AG09309 (cell line): Measurements from ENCODE around the gene IFRD2.

Source experiments
- DNase-seq: peaks from one replicate; pipeline ENCODE4 v3.0.0-alpha.2; 2010; ENCODE audit warnings: low read depth
- H3K4me3 ChIP-seq: 2 replicates; pipeline ENCODE4 v1.5.1; 2011; ENCODE audit warnings: mild to moderate bottlenecking, low read depth, low read length, moderate library complexity; ENCODE audit not compliant: control insufficient read depth
- TF ChIP-seq, protein P1 (sequence below): IDR thresholded peaks from 2 replicates; pipeline ENCODE4 v1.5.1; 2011; ENCODE audit warnings: mild to moderate bottlenecking, low read depth, low read length, inconsistent platforms; ENCODE audit not compliant: insufficient read depth, control insufficient read depth; ENCODE audit errors: missing control alignments

The IFRD2 gene

DNA sequence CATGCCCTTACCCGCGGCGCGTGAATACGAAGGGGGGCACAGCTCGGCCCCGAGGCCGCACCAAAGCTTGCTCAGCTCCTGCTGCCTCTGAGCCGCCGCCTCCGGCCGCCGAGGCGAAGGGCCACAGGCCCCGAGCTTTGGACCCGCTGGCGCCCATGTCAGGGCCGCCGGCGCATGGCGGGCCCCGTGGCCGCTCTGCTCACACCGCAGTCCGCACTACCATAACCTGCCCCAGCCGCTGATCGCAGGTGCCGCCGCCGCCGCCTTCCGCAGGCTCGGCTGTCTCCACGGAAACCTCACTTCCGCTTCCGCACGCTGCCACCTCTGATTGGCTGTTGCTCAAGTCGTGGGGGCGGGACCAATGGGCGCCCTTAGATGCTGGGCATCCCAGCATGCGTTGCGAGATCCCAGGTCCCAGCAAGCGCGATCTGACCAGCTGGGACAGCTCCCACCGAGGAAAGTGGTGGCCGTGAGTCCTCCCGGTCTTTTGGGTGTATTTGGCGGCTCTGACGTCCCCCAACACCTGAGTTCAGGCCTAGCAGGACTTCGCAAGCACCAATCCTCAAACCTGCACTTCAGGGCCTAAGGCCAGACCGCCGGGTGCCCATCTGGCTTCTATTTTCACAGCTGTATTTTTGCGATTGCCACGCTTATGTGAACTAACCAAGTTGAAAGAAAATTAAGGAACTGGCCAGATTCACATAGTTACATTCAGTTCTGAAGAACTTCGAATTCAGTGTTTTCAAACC is 35.9 kb upstream of the IFRD2 start, which contains the start of gene TUSC2:
TSS of gene TUSC2 (minus strand) at position 281 of the 749 bp plus-strand sequence. CDS start at position 157, 124 bp downstream.
- DNase-seq = peak; percentile 72
- TF ChIP-seq, protein P1, sequence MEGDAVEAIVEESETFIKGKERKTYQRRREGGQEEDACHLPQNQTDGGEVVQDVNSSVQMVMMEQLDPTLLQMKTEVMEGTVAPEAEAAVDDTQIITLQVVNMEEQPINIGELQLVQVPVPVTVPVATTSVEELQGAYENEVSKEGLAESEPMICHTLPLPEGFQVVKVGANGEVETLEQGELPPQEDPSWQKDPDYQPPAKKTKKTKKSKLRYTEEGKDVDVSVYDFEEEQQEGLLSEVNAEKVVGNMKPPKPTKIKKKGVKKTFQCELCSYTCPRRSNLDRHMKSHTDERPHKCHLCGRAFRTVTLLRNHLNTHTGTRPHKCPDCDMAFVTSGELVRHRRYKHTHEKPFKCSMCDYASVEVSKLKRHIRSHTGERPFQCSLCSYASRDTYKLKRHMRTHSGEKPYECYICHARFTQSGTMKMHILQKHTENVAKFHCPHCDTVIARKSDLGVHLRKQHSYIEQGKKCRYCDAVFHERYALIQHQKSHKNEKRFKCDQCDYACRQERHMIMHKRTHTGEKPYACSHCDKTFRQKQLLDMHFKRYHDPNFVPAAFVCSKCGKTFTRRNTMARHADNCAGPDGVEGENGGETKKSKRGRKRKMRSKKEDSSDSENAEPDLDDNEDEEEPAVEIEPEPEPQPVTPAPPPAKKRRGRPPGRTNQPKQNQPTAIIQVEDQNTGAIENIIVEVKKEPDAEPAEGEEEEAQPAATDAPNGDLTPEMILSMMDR = no peak
- peak within 1 kb of the TSS; percentile 82 for H3K4me3 ChIP-seq

DNA sequence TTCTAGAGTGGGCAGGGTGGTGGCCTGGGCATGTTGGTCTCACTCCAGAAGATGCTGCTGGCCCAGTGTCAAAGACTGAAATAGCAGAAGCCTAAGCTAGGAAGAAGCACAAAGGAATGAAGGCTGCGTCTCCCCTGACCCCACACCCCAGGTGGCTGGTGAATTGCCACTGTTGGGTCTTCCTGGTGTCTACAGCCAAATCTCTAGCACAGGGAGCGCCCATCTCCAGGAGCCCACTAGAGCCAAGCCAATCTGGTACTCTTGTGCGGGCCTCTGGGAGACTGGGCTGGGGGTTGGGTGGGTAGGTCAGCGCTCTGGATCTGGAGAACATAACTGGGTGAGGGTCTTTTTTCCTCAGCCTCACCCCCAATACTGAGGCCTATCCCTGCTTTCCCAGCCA is 34.9 kb upstream of the IFRD2 start:
- peak overlapping the region; percentile 82 for H3K4me3 ChIP-seq
- TF ChIP-seq, protein P1 = no peak
- DNase-seq = no peak

DNA sequence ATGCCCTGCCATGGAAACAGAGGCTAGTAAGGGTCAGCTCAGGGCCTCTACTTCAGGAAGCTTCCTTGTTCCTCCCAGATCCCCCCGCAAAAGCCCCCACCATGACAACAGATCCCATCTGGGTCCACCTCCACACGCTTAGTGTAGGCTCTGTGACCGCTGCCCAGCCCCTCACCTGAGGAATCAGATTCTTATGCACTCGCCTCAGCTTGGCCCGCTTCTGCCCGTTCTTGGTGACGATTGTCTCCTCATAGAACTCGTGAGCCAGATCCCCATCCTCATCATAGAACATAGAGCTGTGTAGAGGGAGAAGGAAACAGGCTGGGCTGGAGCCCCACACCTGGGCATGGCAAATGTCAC is 33.9 kb upstream of the IFRD2 start:
- H3K4me3 ChIP-seq = no peak overlapping the region
- TF ChIP-seq, protein P1 = no peak
- DNase-seq = no peak

DNA sequence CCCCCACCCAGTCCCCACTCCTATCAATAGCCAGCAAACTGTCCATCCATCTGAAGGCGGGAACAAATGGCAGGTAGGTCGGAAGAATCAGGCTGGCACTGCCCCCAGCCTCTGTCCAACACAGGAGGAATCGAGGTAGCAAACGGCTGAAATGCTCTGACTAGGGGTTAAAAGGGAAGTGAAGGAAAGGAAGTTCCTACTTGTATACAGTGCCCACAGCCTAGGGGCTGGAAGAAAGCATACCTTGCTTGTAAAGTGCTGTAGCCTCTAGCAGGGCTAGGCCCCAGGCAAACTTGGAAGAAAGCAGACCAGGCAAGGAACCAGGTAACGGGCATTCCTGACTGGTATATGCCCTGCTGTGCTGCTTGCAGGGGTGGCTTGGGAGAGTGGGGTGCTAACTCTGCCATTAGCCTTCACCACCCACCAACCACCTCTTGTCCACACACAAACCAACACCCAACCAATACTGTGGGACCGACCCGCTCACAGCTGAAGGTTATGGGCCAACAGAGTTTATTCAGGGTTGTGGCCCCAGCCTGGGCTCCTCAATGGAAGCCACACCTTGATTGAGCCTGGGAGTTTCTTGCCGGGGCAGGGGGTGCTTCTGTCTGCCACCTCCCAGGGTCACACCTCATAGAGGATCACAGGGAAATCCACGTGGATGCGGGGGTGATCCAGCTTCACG is 33.4 kb upstream of the IFRD2 start:
- no peak for DNase-seq
- no peak overlapping the region for H3K4me3 ChIP-seq
- TF ChIP-seq, protein P1 = no peak

DNA sequence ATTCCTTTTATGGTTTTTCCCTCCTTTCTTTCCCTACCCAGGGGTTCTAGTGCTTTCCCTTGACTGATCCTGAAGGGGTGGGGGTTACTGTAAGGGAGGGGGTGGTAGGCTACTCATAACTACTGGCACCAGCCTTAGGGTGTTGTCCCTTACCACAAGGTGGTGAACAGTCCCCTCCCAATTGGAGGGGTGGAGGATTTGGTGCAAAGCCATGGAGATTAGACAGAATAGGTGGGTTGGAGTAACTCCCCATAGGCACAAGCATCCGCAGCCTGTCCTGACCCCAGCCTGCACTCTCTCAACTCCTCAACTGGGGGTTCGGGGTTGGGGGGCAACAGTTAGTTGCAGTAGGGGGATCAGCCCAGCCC is 32.9 kb upstream of the IFRD2 start:
- TF ChIP-seq, protein P1 = no peak
- no peak overlapping the region for H3K4me3 ChIP-seq
- no peak for DNase-seq

DNA sequence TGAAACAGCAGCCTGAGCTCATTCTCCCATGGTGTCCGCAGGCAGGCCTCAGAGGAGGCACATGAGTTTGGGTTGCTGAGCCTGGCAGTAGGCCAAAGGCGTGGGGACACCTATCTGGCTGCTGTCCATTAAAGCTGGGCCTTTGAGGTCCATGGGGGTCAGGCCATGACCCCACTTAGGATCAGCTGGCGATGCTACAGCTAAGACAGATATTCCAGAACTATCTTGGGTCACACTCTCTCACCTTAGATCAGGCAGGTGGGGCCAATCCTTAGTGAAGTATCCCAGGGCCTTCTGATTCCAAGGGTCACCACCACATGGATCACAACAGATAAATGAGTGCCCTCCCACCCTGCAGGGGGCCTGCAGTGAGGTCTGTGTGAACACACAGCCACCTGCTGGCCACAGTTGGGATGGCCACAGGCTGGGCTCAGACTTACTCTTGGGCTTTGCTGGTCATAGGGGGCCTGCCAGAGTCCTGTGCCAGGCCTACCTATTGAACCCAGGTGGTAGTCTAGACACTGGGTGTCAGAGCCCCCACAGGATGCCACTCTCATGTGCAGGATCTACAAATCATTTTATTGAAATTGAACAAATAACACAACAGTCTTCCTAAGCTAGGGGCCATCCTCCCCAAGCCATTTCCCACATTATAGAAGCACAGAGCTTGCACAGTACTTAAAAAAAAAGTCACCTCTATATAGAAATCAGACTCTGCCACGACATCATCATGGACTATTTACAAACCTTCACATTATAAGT is 32.3 kb upstream of the IFRD2 start:
- no peak for DNase-seq
- TF ChIP-seq, protein P1 = peak; percentile 86
- H3K4me3 ChIP-seq = no peak overlapping the region
